Measurements from ENCODE around the gene SLC12A3. TPM values are rescaled to one million over a fixed set of nuclear protein-coding genes. Genes with fewer than 3 reads are reported as not detected.

The SLC12A3 gene
- total RNA-seq, 4 donors from 2014 or later: 0.14 TPM; not detected in 3

DNA sequence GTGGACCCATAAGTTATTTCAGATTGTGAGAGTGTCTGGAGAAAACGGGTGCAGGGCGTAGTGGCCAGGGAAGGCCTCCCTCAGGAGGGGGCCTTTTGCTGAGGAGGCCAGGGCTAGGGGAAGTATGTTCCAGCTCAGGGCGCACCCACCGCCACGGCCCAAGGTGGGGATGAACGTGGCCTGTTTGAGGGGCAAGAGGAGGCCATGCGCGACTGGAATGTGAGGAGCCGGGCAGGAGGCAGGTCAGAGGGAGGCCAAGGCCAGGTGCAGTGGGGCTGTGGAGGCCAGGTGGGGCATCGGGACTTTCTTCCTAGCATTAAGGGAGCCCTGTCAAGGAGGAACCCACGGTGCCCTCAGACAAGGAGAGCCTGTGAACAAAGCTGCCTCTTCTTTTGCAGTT lies 26.7 kb downstream of the SLC12A3 start:
- Histone ChIP-seq H3K36me3 (no peaks in the 10 kb centered on the region), H3K27ac (no peak overlapping the region), H3K4me3 (no peak overlapping the region), H3K4me1 (no peaks in the 10 kb centered on the region), H3K9me3 (no peaks in the 10 kb centered on the region), H3K27me3 (no peaks in the 10 kb centered on the region)
- intact Hi-C loops (cut with DNase I; ENCODE audit: low total_unique reads): no loop called here
- DNase-seq: no peak
- TF ChIP-seq, protein P1, sequence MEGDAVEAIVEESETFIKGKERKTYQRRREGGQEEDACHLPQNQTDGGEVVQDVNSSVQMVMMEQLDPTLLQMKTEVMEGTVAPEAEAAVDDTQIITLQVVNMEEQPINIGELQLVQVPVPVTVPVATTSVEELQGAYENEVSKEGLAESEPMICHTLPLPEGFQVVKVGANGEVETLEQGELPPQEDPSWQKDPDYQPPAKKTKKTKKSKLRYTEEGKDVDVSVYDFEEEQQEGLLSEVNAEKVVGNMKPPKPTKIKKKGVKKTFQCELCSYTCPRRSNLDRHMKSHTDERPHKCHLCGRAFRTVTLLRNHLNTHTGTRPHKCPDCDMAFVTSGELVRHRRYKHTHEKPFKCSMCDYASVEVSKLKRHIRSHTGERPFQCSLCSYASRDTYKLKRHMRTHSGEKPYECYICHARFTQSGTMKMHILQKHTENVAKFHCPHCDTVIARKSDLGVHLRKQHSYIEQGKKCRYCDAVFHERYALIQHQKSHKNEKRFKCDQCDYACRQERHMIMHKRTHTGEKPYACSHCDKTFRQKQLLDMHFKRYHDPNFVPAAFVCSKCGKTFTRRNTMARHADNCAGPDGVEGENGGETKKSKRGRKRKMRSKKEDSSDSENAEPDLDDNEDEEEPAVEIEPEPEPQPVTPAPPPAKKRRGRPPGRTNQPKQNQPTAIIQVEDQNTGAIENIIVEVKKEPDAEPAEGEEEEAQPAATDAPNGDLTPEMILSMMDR (IDR thresholded peaks at IDR 0.05): no peak
- TF ChIP-seq POLR2A (IDR thresholded peaks at IDR 0.05): no peak

DNA sequence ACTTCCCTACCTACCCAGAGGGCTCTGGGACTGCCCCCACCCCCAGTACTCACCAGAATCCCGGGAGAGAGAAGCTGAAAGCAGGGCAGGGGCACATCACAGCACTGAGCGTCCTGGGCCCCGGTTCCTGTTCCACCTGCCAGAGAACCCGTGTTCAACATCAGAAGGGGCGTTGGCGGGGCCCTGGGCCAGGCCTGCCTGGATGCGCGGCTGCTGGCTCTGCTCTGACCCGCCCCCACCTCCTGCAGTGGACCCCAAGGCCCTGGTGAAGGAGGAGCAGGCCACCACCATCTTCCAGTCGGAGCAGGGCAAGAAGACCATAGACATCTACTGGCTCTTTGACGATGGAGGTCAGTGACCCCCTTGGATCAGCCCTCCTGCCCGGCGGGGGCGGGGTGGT lies 27.7 kb downstream of the SLC12A3 start:
- no peaks in the 10 kb centered on the region for H3K27me3 ChIP-seq
- no peaks in the 10 kb centered on the region for H3K9me3 ChIP-seq
- intact Hi-C loops (cut with DNase I; ENCODE audit: low total_unique reads): no loop called here
- no peaks in the 10 kb centered on the region for H3K4me1 ChIP-seq
- no peak overlapping the region for H3K27ac ChIP-seq
- no peak overlapping the region for H3K4me3 ChIP-seq
- no peak for DNase-seq
- TF ChIP-seq, protein P1 (IDR thresholded peaks at IDR 0.05): no peak
- no peak for TF ChIP-seq POLR2A (IDR thresholded peaks at IDR 0.05)
- H3K36me3 ChIP-seq: no peaks in the 10 kb centered on the region

DNA sequence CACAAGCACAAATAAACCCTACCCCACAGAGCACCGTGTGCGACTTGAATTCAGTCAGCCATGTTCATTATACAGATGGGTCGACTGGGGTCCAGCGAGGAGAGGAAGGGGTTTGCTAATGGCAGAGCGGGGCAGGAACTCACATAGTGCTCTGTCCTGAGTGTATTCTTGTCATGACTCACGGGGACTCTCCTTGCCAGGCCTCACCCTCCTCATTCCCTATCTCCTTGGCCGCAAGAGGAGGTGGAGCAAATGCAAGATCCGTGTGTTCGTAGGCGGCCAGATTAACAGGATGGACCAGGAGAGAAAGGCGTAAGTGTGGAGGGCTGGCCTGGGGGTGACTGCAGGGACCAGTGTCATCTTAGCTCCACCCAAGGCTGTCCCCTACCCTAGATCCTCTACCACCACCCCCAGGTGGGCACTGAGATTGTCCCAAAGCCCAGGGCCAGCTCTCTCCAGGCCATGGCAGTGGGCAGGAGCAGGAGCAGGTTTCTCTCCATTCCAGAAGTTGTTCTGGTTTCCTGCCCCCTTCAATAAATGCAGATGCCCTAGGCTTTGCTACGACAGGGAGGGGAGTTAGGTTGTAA lies 29.4 kb downstream of the SLC12A3 start:
- intact Hi-C loops (cut with DNase I; ENCODE audit: low total_unique reads): no loop called here
- no peaks in the 10 kb centered on the region for H3K36me3 ChIP-seq
- TF ChIP-seq POLR2A (IDR thresholded peaks at IDR 0.05): no peak
- TF ChIP-seq, protein P1 (IDR thresholded peaks at IDR 0.05): no peak
- DNase-seq: no peak
- no peak overlapping the region for H3K27ac ChIP-seq
- no peaks in the 10 kb centered on the region for H3K4me1 ChIP-seq
- H3K9me3 ChIP-seq: no peaks in the 10 kb centered on the region
- no peaks in the 10 kb centered on the region for H3K27me3 ChIP-seq
- H3K4me3 ChIP-seq: no peak overlapping the region

DNA sequence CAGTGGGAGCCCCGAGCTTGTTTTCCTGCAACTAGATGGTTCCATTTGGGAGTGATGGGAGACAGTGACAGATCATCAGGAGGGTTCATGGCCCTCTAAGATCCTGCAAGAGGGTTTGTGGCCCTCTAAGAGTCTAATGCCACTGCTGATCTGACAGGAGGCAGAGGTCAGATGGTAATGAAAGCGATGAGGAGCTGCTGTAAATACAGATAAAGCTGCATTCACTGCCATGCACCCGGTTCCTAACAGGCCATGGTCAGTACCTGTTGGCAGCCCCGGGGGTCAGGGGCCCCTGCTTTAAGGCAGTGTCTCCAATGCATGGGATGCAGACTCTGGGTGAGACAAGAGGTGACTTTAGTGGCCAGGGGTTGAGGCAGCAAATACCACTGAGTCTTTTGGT lies 30.8 kb downstream of the SLC12A3 start:
- Histone ChIP-seq H3K9me3 (no peaks in the 10 kb centered on the region), H3K4me3 (no peak overlapping the region), H3K27ac (no peak overlapping the region), H3K27me3 (no peaks in the 10 kb centered on the region), H3K36me3 (no peaks in the 10 kb centered on the region), H3K4me1 (no peaks in the 10 kb centered on the region)
- intact Hi-C loops (cut with DNase I; ENCODE audit: low total_unique reads): no loop called here
- no peak for DNase-seq
- TF ChIP-seq, protein P1 (IDR thresholded peaks at IDR 0.05): no peak
- TF ChIP-seq POLR2A (IDR thresholded peaks at IDR 0.05): no peak

DNA sequence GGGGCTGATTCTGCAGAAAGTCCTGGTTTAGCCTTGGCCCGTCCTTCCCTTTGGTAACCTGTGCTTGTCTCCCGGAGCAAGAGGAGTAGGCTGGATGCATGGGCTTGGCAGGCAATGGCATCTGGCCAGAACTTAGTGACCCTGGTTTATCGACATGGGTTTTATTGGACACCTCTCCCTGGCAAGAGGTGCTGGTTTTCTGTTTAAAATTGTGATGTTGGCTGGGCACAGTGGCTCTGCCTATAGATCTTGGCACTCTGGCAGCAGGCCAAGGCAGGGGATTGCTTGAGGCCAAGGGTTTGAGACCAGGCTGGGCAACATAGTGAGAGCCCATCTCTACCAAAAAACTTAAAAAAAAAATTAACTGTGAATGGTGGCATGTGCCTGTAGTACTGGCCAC lies 31.2 kb downstream of the SLC12A3 start:
- H3K27me3 ChIP-seq: no peaks in the 10 kb centered on the region
- no peak overlapping the region for H3K4me3 ChIP-seq
- intact Hi-C loops (cut with DNase I; ENCODE audit: low total_unique reads): no loop called here
- TF ChIP-seq, protein P1 (IDR thresholded peaks at IDR 0.05): no peak
- no peak for TF ChIP-seq POLR2A (IDR thresholded peaks at IDR 0.05)
- H3K27ac ChIP-seq: no peak overlapping the region
- H3K36me3 ChIP-seq: no peaks in the 10 kb centered on the region
- H3K4me1 ChIP-seq: no peaks in the 10 kb centered on the region
- H3K9me3 ChIP-seq: no peaks in the 10 kb centered on the region
- no peak for DNase-seq
